NCI-H2227 treated with DMSO at 0.1 percent for 48 hours (cell line): ENCODE measurements around the gene BATF.

ENCODE experiments used
- DNase-seq: peaks from one replicate; lab custom pipeline; 2025; lab: John Stamatoyannopoulos, UW

Gene BATF

GRCh38 chr14:75501080-75501479 lies 21.2 kb upstream of the BATF start:
- no peak for DNase-seq

- no peak for DNase-seq
Measured at GRCh38 chr14:75504411-75504810, 17.9 kb upstream of the BATF start.

GRCh38 chr14:75506930-75507329 lies 15.3 kb upstream of the BATF start:
- no peak for DNase-seq

GRCh38 chr14:75510547-75510946 lies 11.7 kb upstream of the BATF start:
- no peak for DNase-seq

GRCh38 chr14:75511201-75511600 lies 11.1 kb upstream of the BATF start:
- no peak for DNase-seq

GRCh38 chr14:75513911-75514672 lies 8.2 kb upstream of the BATF start:
- no peak for DNase-seq

- peak; percentile 59 for DNase-seq
Measured at GRCh38 chr14:75514673-75515628, 7.3 kb upstream of the BATF start.

GRCh38 chr14:75515629-75515996 lies 6.7 kb upstream of the BATF start:
- DNase-seq, result peak; percentile 59

GRCh38 chr14:75518625-75519024 lies 3.6 kb upstream of the BATF start:
- DNase-seq, result no peak

GRCh38 chr14:75519394-75519793 lies 2.9 kb upstream of the BATF start:
- no peak for DNase-seq

- DNase-seq, result no peak
Measured at GRCh38 chr14:75519826-75520728, 2.2 kb upstream of the BATF start.

GRCh38 chr14:75520852-75521251 lies 1.4 kb upstream of the BATF start:
- DNase-seq, result no peak

- DNase-seq, result no peak
Measured at GRCh38 chr14:75521415-75522199, 662 bp upstream of the BATF start.

GRCh38 chr14:75522983-75523318 lies 682 bp downstream of the BATF start:
- no peak for DNase-seq

- no peak for DNase-seq
Measured at GRCh38 chr14:75523771-75524171, 1.5 kb downstream of the BATF start.

GRCh38 chr14:75525969-75526368 lies 3.7 kb downstream of the BATF start:
- DNase-seq, result no peak

GRCh38 chr14:75527449-75528163 lies 5.3 kb downstream of the BATF start:
- no peak for DNase-seq

GRCh38 chr14:75531256-75531655 lies 9.0 kb downstream of the BATF start:
- DNase-seq, result no peak

GRCh38 chr14:75531660-75532317 lies 9.5 kb downstream of the BATF start:
- no peak for DNase-seq
